Activated CD8-positive, alpha-beta memory T cell treated with anti-CD3 and anti-CD28 coated beads for 48 hours (primary cell): ENCODE data around the gene CLASP2.
"Not testable (repeated sequence)": the region's sequence is repeated elsewhere in the genome, so short reads cannot be mapped to it uniquely, and the experiment has no call there.

Experiments used
- DNase-seq, 3 experiments: peaks; one replicate each; pipeline ENCODE4 v3.0.0-alpha.2; 2020; ENCODE audit warnings: low read depth in 2 of 3, low spot score in 2 of 3

The CLASP2 gene

GRCh38 chr3:33459577-33459976 is 258.5 kb downstream of the CLASP2 start:
- DNase-seq, result not testable (repeated sequence)

GRCh38 chr3:33458446-33458845 is 259.6 kb downstream of the CLASP2 start:
- no peak for DNase-seq

- DNase-seq, result no peak
Observed at GRCh38 chr3:33456756-33457155, 261.3 kb downstream of the CLASP2 start.

GRCh38 chr3:33453331-33453761 is 264.7 kb downstream of the CLASP2 start:
- DNase-seq, result no peak

GRCh38 chr3:33451994-33452393 is 266.1 kb downstream of the CLASP2 start:
- DNase-seq, result not testable (repeated sequence)

- no peak for DNase-seq
Observed at GRCh38 chr3:33447958-33448357, 270.1 kb downstream of the CLASP2 start.

- not testable (repeated sequence) for DNase-seq
Observed at GRCh38 chr3:33447256-33447625, 270.8 kb downstream of the CLASP2 start.
